ENCODE results near the gene RNF157.

Gene RNF157

GRCh38 chr17:76273445-76274111 lies 33.3 kb upstream of the RNF157 start:
- DNase-seq (ENCODE audit: low read depth) = no peak
- TF ChIP-seq, protein P1, sequence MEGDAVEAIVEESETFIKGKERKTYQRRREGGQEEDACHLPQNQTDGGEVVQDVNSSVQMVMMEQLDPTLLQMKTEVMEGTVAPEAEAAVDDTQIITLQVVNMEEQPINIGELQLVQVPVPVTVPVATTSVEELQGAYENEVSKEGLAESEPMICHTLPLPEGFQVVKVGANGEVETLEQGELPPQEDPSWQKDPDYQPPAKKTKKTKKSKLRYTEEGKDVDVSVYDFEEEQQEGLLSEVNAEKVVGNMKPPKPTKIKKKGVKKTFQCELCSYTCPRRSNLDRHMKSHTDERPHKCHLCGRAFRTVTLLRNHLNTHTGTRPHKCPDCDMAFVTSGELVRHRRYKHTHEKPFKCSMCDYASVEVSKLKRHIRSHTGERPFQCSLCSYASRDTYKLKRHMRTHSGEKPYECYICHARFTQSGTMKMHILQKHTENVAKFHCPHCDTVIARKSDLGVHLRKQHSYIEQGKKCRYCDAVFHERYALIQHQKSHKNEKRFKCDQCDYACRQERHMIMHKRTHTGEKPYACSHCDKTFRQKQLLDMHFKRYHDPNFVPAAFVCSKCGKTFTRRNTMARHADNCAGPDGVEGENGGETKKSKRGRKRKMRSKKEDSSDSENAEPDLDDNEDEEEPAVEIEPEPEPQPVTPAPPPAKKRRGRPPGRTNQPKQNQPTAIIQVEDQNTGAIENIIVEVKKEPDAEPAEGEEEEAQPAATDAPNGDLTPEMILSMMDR (IDR thresholded peaks at IDR 0.05; ENCODE audit: control insufficient read depth, extremely low read depth, insufficient read depth) = no peak
- H3K4me3 ChIP-seq (ENCODE audit: low read depth, low read length) = no peak overlapping the region

- DNase-seq (ENCODE audit: low read depth) = no peak
- H3K4me3 ChIP-seq (ENCODE audit: low read depth, low read length) = no peak overlapping the region
- TF ChIP-seq, protein P1 (IDR thresholded peaks at IDR 0.05; ENCODE audit: control insufficient read depth, extremely low read depth, insufficient read depth) = no peak
Measured at GRCh38 chr17:76272541-76273444, 32.5 kb upstream of the RNF157 start.

DNA sequence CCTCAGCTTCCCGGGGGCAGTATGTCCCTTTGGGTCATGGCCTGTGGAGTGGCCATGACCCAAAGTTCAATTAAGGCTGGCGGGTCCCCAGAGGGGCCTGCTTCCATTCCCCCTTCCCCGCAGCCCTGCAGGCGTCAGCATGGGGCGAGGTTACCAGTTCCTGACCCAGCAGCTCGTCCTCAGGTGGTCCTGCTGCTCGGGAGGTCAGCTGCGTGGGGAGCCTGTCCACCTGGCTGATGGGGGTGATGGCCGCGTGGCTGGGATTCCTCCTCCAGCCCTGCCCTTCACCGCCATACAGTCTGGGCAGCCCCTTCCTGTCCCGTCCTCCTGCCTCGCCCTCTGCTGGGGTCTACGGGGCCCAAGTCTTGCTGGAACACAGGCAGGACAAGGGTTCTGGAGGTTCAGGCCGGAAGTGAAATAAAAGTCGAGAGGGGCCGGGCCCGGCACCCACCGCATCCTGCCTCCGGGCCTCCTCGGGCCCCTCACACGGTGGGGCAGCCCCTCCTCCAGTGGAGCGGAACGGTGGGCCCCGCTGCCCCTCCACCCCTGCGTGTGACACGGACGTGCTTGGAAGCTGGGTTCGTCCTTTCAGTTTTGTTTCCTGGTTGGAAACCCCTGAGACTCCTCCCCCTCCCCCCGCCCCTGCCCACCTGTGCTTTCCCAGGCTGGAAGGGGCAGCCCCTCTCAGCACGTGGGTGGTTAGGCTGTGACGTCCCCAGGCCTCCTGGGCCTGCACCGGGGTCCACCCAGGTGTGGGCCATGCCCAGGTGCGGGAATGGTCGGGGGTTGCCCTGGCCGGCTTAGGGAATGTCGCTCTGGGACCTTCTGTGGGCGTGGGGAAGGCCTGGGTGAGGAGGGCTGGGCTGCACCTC lies 31.6 kb upstream of the RNF157 start:
- no peak overlapping the region for H3K4me3 ChIP-seq (ENCODE audit: low read depth, low read length)
- no peak for DNase-seq (ENCODE audit: low read depth)
- TF ChIP-seq, protein P1 (IDR thresholded peaks at IDR 0.05; ENCODE audit: control insufficient read depth, extremely low read depth, insufficient read depth) = no peak

GRCh38 chr17:76270770-76271668 lies 30.7 kb upstream of the RNF157 start:
- DNase-seq (ENCODE audit: low read depth) = no peak

GRCh38 chr17:76270127-76270592 lies 29.9 kb upstream of the RNF157 start:
- no peak for DNase-seq (ENCODE audit: low read depth)
- H3K4me3 ChIP-seq (ENCODE audit: low read depth, low read length) = no peak overlapping the region
- TF ChIP-seq, protein P1 (IDR thresholded peaks at IDR 0.05; ENCODE audit: control insufficient read depth, extremely low read depth, insufficient read depth) = no peak

More at GRCh38 chr17:76270770-76271668, 30.7 kb upstream of the RNF157 start:
- TF ChIP-seq, protein P1 (IDR thresholded peaks at IDR 0.05; ENCODE audit: control insufficient read depth, extremely low read depth, insufficient read depth) = no peak
- H3K4me3 ChIP-seq (ENCODE audit: low read depth, low read length) = no peak overlapping the region
